NCI-H524 (cell line): Measurements from ENCODE around the gene NEU3.
A peak's percentile ranks its signal among the peaks of the same experiment; 100 is the strongest.
"Not testable (repeated sequence)": the region's sequence is repeated elsewhere in the genome, so short reads cannot be mapped to it uniquely, and the experiment has no call there.

Source experiments
- DNase-seq, 2 experiments: peaks; one replicate each; lab custom pipeline; 2025; lab: John Stamatoyannopoulos, UW

Gene NEU3

GRCh38 chr11:74984730-74985129, 4.0 kb upstream of the NEU3 start:
- DNase-seq: no peak

- DNase-seq: peak in 1 of 2 experiments; percentile 23
These were observed 516 bp downstream of the NEU3 start for GRCh38 chr11:74989260-74989638.

GRCh38 chr11:74990150-74990549, 1.4 kb downstream of the NEU3 start:
- DNase-seq: not testable (repeated sequence)

GRCh38 chr11:74990941-74991340, 2.2 kb downstream of the NEU3 start:
- no peak for DNase-seq

- DNase-seq: no peak
These were observed 4.1 kb downstream of the NEU3 start for GRCh38 chr11:74992852-74993251.

- DNase-seq: no peak
These were observed 12.2 kb downstream of the NEU3 start for GRCh38 chr11:75000975-75001354.

- DNase-seq: no peak
These were observed 13.0 kb downstream of the NEU3 start for GRCh38 chr11:75001686-75002085.

GRCh38 chr11:75002516-75002915, 13.8 kb downstream of the NEU3 start:
- no peak for DNase-seq

GRCh38 chr11:75004215-75004614, 15.5 kb downstream of the NEU3 start:
- DNase-seq: no peak

GRCh38 chr11:75011357-75011756, 22.6 kb downstream of the NEU3 start:
- DNase-seq: no peak

GRCh38 chr11:75011872-75012271, 23.1 kb downstream of the NEU3 start:
- DNase-seq: no peak

GRCh38 chr11:75013051-75013450, 24.3 kb downstream of the NEU3 start:
- DNase-seq: no peak

- DNase-seq: no peak
These were observed 25.4 kb downstream of the NEU3 start for GRCh38 chr11:75014129-75014528.

GRCh38 chr11:75019200-75019599, 30.5 kb downstream of the NEU3 start:
- not testable (repeated sequence) for DNase-seq

- DNase-seq: not testable (repeated sequence)
These were observed 31.6 kb downstream of the NEU3 start for GRCh38 chr11:75020328-75020727.

GRCh38 chr11:75022296-75022695, 33.6 kb downstream of the NEU3 start:
- DNase-seq: no peak

- DNase-seq: peak; percentile 51 to 72
These were observed 34.1 kb downstream of the NEU3 start for GRCh38 chr11:75022759-75023396.

- DNase-seq: no peak
These were observed 34.8 kb downstream of the NEU3 start for GRCh38 chr11:75023446-75024067.

- no peak for DNase-seq
These were observed 35.3 kb downstream of the NEU3 start for GRCh38 chr11:75024068-75024449.

GRCh38 chr11:75024764-75025211, 36.1 kb downstream of the NEU3 start:
- peak in 1 of 2 experiments; percentile 39 for DNase-seq

- DNase-seq: no peak
These were observed 36.8 kb downstream of the NEU3 start for GRCh38 chr11:75025561-75025960.

- no peak for DNase-seq
These were observed 39.6 kb downstream of the NEU3 start for GRCh38 chr11:75028321-75028720.

- no peak for DNase-seq
These were observed 40.0 kb downstream of the NEU3 start for GRCh38 chr11:75028724-75029123.
